GM21390 (cell line): ENCODE measurements around the gene ANLN.
A peak's percentile ranks its signal among the peaks of the same experiment; 100 is the strongest.
"Not testable (repeated sequence)": the region's sequence is repeated elsewhere in the genome, so short reads cannot be mapped to it uniquely, and the experiment has no call there.

ENCODE experiments used
- ATAC-seq: cut with Tn5 transposase; IDR thresholded peaks from one replicate; pipeline ENCODE4 v1.9.1; 2021; ENCODE audit not compliant: unreplicated experiment

Gene ANLN

GRCh38 chr7:36379831-36380504 lies 9.7 kb upstream of the ANLN start:
- ATAC-seq: no peak

GRCh38 chr7:36381056-36381455 lies 8.6 kb upstream of the ANLN start:
- ATAC-seq: no peak

DNA sequence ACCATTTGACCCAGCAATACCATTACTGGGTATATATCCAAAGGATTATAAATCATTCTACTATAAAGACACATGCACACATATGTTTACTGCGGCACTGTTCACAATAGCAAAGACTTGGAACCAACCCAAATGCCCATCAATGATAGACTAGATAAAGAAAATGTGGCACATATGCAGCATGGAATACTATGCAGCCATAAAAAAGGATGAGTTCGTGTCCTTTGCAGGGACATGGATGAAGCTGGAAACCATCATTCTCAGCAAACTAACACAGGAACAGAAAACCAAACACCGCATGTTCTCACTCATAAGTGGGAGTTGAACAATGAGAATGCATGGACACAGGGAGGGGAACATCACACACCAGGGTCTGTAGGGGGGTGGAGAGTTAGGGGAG lies 6.4 kb upstream of the ANLN start:
- ATAC-seq: not testable (repeated sequence)

GRCh38 chr7:36385646-36386045 lies 4.0 kb upstream of the ANLN start:
- ATAC-seq: not testable (repeated sequence)

- no peak for ATAC-seq
Measured at GRCh38 chr7:36387435-36388231, 2.0 kb upstream of the ANLN start.

GRCh38 chr7:36388423-36388822 lies 1.2 kb upstream of the ANLN start:
- no peak for ATAC-seq

GRCh38 chr7:36390199-36391090 lies 783 bp downstream of the ANLN start:
- ATAC-seq: peak; percentile 34

DNA sequence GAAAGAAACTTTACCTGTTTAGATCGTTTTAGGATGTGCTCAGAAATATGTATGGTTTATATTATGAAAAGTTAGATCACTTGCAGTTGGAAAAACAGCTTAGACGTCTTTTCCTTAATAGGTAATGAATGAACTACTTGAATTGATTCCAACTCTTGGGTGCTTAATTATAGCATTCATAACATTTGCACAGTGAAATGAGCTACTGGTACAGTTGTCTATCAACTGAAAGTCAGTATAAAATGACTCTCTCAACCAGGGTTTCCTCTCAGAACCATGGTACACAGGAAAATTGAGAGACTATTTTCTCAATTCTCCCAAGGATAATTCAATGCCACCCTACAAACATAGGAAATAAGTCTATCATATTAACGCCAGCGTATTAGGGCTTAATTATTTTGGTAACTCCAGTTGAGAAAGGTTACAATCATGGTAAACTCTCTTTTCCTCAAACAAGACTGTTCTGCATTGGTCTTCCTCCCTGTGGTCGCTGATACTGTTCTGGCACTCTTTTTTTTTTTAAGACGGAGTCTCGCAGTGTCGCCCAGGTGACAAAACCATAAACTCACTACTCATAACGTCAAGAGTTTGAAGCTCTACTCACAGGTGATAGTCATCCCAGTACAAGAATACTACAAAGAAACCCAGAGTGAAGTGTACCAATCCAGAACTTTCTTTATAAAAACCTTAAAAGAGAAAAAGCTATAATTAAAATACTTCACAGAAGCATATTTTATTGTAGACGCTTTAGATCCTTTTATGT lies 2.0 kb downstream of the ANLN start:
- ATAC-seq: peak; percentile 46

- no peak for ATAC-seq
Measured at GRCh38 chr7:36393826-36394225, 4.2 kb downstream of the ANLN start.

DNA sequence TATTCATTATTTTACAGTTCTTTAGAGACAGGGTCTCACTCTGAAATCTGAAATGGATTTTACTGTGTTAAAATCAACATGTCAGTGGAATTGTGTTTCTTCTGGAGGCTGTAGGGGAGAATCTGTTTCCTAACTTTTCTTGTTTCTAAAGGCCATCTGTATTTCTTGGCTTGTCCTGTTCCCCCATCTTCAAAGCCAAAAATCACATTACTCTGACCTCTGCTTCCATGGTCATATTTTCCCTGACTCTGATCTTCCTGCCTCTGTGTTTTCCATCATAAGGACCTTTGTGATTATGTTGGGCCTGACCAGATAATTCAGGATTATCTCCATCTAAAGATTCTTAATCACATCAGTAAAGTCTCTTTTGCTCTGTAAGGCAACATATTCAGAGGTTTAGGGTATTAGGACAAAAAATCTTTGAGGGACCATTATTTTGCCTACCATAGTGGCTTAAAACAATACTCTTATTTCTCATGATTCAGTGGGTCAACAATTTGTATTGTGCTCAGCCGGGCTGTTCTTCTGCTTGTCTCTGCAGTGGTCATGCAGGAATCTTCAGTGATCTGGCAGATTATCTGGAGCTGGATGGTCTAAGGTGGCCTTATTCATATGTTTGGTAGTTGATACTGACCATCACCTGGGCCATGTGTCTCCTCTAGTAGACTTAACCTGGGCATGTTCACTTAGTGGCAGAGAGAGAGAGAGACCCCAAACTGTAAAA lies 5.7 kb downstream of the ANLN start:
- ATAC-seq: no peak

- no peak for ATAC-seq
Measured at GRCh38 chr7:36396150-36396549, 6.5 kb downstream of the ANLN start.

GRCh38 chr7:36400036-36400435 lies 10.4 kb downstream of the ANLN start:
- ATAC-seq: no peak

DNA sequence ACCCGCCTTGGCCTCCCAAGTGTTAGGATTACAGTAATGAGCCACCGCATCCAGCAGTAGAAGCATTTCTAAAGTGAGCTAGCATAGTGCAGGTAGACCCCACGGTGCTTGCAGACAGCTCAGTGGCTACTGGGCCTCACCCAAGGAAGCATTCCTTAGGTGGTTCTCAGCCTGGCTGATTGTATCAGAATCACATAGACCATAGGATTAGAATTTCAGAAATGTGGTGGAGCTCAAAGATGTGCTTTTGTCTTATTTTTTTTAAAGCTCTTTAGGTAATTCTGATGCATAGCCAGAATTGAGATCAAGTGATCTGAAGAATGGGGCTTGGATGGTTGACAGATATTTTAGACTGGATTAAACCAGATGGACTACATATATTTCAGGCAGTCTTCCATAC lies 10.9 kb downstream of the ANLN start:
- ATAC-seq: no peak

GRCh38 chr7:36403452-36403851 lies 13.8 kb downstream of the ANLN start:
- ATAC-seq: no peak

GRCh38 chr7:36404639-36405408 lies 15.2 kb downstream of the ANLN start:
- ATAC-seq: no peak

- ATAC-seq: no peak
Measured at GRCh38 chr7:36405409-36405803, 15.7 kb downstream of the ANLN start.

GRCh38 chr7:36406156-36406555 lies 16.5 kb downstream of the ANLN start:
- ATAC-seq: no peak

- ATAC-seq: no peak
Measured at GRCh38 chr7:36407636-36408550, 18.2 kb downstream of the ANLN start.
